VCaP (cell line): Measurements from ENCODE around the gene TLR4.

ENCODE experiments used
- H3K27ac ChIP-seq: fragments of 450-650 bp; 2 replicates; pipeline ENCODE4 v1.5.1; 2017
- TF ChIP-seq, protein P1 (sequence below): fragments of 450-650 bp; conservative IDR thresholded peaks from 2 replicates; pipeline ENCODE4 v1.5.1; 2017; ENCODE audit warnings: mild to moderate bottlenecking, moderate library complexity

TLR4 gene

DNA sequence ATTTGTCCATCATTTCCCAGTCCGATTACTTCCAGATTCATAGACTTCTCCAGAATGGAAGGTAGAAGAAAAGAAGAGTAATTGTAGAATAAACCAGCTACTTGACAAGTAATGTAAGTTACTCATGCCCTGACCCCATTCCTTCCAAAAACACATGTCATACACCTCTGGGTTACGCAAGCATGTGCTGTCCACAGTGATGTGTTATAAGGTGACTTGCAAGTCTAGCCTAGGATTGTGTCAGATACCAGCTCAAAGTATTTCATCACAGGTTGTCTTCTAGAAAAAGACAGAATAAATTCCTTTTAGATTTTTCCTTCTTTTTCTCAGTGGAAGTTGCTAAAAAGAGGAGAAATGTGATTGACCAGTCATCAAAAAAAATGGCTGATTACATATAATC is 8.0 kb upstream of the TLR4 start:
- TF ChIP-seq, protein P1, sequence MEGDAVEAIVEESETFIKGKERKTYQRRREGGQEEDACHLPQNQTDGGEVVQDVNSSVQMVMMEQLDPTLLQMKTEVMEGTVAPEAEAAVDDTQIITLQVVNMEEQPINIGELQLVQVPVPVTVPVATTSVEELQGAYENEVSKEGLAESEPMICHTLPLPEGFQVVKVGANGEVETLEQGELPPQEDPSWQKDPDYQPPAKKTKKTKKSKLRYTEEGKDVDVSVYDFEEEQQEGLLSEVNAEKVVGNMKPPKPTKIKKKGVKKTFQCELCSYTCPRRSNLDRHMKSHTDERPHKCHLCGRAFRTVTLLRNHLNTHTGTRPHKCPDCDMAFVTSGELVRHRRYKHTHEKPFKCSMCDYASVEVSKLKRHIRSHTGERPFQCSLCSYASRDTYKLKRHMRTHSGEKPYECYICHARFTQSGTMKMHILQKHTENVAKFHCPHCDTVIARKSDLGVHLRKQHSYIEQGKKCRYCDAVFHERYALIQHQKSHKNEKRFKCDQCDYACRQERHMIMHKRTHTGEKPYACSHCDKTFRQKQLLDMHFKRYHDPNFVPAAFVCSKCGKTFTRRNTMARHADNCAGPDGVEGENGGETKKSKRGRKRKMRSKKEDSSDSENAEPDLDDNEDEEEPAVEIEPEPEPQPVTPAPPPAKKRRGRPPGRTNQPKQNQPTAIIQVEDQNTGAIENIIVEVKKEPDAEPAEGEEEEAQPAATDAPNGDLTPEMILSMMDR = no peak
- no peak overlapping the region for H3K27ac ChIP-seq

DNA sequence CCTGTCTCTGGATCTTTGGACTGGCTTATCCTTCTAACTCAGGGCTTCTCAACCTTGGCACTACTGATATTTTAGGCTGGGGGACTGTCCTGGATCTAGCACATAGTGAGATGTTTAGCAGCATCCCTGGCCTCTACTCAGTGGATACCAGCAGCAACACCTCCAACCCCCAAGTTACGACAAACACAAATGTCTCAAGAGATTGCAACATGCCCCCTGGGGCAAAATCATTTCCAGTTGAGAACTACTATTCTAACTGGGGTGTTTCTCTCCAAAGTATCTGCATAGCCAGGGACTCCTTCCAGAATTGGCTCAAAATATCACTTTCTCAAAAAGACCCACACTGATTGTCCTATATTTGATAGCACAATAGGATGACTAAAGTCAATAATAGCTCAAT is 7.2 kb upstream of the TLR4 start:
- TF ChIP-seq, protein P1 = no peak
- H3K27ac ChIP-seq = no peak overlapping the region

DNA sequence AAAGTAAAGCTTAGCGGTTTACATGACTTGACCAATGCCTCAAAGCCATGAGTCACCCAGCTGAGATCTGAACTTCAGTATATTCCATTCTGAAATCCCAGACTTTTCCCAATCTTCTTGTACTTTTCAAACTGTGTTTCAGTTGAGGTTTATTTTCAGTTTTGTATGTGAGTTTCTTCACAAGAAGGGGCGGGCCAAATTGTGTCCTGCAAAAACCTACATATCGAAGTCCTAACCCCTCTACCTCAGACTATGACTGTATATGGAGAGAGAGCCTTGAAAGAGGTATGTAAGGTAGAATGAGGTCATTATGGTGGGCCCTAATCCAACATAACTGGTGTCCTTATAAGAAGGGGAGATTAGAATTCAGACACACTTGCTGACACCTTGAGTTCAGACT is 666 bp upstream of the TLR4 start:
- TF ChIP-seq, protein P1 = no peak
- peak overlapping the region; percentile 63 for H3K27ac ChIP-seq

DNA sequence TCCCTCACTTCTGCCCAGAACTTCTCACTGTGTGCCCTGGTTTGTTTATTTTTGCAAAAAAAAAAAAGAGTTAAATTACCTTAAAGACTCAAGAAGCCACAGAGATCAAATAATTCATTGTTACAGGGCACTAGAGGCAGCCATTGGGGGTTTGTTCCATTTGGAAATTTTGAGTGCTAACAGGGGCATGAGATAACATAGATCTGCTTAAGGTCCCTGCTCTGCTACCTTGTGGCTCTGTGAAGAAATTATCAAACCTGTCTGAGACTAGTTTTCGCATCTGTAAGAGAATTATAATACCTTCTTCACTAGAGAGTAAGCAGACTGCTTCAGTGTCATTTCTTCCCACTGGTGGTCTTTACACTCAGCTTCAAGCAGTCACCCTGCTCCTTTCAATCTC is 394 bp downstream of the TLR4 start:
- peak overlapping the region; percentile 63 for H3K27ac ChIP-seq
- TF ChIP-seq, protein P1 = no peak

DNA sequence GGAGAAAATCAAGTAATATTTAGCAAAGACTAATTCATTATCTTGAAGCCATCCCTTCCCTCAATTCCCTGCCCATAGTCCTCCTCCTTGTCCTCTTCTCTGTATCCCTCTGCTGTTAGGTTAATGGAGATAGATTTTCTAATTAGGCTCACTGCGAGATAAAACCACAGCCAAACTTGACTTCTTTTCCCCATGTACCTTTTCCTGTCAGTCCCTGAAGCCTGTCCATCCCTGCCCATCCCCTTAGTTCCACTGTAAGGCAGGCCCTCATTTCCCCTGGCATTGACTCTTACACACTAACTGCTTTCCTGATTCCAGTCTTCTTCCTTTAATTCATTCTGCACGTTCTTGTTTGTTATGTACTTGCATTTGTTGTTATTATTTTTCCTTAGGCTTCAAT is 1.2 kb downstream of the TLR4 start:
- TF ChIP-seq, protein P1 = no peak
- H3K27ac ChIP-seq = no peak overlapping the region; the same call in 1 of the 2 replicates

DNA sequence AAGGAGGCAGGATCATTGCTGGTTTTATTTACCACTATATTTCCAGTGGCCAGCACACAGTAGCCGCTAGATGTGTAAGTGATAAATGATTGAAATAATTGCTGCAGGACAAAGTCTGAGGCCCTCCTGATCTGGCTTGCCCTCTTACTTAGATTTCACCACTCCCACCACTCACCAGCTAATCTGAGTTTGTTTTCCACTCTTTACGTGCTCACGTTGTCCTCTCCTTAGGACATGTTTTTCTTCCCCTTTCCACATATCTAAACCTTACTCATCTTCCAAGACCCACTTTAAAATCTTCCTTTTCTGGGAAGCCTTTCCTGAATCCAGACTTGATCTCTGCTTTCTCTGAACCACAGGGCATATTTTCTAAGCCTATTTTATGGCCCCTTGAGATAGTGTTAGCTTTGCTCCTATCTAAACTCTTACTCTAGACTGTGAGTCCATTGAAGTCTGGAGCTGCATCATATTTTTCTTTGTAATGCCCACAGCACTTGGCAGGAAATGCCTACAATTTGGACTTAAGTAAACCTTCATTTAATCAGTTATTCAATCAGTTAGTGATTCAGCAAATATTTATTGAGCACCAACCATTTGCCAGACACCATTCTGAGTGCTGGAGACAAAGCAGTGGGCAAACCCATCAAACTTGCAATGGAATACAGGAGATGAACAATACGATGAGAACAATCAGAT is 2.4 kb downstream of the TLR4 start:
- TF ChIP-seq, protein P1 = no peak
- no peak overlapping the region for H3K27ac ChIP-seq

DNA sequence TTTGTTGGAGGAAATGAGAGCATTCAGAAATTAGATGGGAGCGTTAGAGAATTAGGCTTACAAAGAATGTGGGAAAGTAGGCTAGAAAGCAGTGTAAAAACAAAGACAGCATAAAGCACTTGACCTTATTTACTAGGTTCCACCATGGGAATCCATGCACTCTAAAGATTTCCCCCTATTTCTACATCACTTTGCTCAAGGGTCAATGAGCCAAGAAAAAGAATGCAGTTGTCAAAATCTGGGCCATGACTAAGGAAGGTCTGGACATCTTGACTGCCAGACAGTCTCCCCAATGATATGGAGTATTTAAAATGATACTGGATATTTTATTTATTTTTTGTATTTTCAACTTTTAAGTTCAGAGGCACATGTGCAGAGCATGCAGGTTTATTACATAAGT is 3.4 kb downstream of the TLR4 start:
- no peak overlapping the region for H3K27ac ChIP-seq
- TF ChIP-seq, protein P1 = no peak
